ENCODE measurements around the gene NF2. TPM values are rescaled to one million over a fixed set of nuclear protein-coding genes. Genes with fewer than 3 reads are reported as not detected.

NF2 gene
- total RNA-seq, 1 donor from 2014 or later = 67.9 TPM

DNA sequence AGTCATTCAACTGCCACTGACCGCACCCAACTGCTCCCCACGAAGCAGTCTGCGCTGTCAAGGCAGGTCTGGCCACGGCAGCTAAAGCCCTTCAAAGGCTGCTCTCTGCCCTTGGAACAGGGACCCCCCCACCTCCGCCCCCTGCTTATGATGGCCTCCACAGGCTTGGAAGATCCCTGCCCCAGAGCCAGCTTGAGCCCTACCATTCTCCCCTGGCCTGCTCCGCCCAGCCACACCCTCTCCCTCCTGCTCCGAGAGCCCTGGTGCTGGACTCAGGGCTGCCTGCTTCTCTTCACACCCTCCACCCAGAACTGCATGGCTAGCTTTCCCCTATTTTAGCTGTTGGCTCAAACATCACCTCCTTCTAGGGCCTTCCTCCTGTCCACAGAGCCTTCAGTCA lies 144.4 kb downstream of the NF2 start:
- Mint-ChIP-seq H3K4me3 (ENCODE audit: unreplicated experiment) (no peak overlapping the region), H3K9me3 (ENCODE audit: unreplicated experiment) (no peaks in the 10 kb centered on the region), H3K36me3 (ENCODE audit: unreplicated experiment) (peaks cover 14% of the 10 kb centered on the region), H3K27me3 (ENCODE audit: unreplicated experiment) (no peaks in the 10 kb centered on the region), H3K4me1 (ENCODE audit: unreplicated experiment) (no peaks in the 10 kb centered on the region), H3K27ac (ENCODE audit: unreplicated experiment) (no peak overlapping the region)
- TF ChIP-seq, protein P1, sequence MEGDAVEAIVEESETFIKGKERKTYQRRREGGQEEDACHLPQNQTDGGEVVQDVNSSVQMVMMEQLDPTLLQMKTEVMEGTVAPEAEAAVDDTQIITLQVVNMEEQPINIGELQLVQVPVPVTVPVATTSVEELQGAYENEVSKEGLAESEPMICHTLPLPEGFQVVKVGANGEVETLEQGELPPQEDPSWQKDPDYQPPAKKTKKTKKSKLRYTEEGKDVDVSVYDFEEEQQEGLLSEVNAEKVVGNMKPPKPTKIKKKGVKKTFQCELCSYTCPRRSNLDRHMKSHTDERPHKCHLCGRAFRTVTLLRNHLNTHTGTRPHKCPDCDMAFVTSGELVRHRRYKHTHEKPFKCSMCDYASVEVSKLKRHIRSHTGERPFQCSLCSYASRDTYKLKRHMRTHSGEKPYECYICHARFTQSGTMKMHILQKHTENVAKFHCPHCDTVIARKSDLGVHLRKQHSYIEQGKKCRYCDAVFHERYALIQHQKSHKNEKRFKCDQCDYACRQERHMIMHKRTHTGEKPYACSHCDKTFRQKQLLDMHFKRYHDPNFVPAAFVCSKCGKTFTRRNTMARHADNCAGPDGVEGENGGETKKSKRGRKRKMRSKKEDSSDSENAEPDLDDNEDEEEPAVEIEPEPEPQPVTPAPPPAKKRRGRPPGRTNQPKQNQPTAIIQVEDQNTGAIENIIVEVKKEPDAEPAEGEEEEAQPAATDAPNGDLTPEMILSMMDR (IDR thresholded peaks at IDR 0.05) = no peak
- no peak for DNase-seq (ENCODE audit: extremely low spot score, unreplicated experiment)

Other genes with a start within 250 kb of the NF2 start
- 42.0 and 45.4 TPM in 2 replicates for gene AP1B1, start 215.1 kb upstream of the NF2 start, total RNA-seq
- gene RFPL1, start 165.1 kb upstream of the NF2 start, total RNA-seq = not detected in 2 replicates
- gene NEFH, start 123.4 kb upstream of the NF2 start, total RNA-seq = 0.62 and 1.4 TPM in 2 replicates
- 57.4 and 60.0 TPM in 2 replicates for gene THOC5, start 49.9 kb upstream of the NF2 start, total RNA-seq
- 47.3 and 49.3 TPM in 2 replicates for gene NIPSNAP1, start 22.5 kb upstream of the NF2 start, total RNA-seq
- gene CABP7, start 116.4 kb downstream of the NF2 start, total RNA-seq = not detected in 2 replicates
- gene ZMAT5, start 163.4 kb downstream of the NF2 start, total RNA-seq = 22.7 and 25.0 TPM in 2 replicates
- gene UQCR10, start 163.7 kb downstream of the NF2 start, total RNA-seq = 66.0 and 77.4 TPM in 2 replicates
- gene ASCC2, start 234.6 kb downstream of the NF2 start, total RNA-seq = 47.1 and 49.4 TPM in 2 replicates